RPMI8226 (cell line): Measurements from ENCODE around the gene AS3MT.

Experiments used
- DNase-seq: peaks from one replicate; pipeline ENCODE4 v3.0.0-alpha.2; 2015

The AS3MT gene

DNA sequence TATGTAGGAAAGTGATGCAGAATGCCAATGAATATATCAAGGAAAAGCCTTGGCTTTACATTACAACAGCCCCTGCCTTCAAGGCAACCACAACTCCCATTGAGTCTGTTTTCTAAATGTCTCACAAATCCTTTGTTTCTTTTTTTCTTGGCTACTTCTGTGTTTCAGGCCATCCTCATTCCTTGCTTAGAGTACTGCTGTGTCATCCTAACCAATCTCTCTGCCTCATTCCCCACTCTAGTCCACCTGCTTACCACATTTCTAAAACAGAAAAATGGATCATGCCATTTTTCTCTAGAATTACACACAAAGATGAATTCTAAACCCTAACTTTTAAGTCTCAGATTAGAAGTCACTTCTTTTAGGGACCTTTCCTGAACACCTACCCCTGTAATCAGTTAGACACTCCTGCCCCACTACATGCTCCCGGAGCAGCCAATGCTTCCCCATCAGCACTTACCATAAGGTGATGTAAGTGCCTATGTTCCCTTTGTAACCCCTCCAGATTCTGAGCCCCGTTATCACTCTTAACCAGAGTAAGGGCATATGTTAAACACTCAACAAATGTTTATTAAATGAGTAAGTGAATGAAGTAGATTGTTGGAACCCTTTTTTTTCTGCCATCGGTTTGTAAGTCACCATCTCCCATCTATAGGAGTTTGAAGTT is 12.4 kb upstream of the AS3MT start:
- DNase-seq: no peak

DNA sequence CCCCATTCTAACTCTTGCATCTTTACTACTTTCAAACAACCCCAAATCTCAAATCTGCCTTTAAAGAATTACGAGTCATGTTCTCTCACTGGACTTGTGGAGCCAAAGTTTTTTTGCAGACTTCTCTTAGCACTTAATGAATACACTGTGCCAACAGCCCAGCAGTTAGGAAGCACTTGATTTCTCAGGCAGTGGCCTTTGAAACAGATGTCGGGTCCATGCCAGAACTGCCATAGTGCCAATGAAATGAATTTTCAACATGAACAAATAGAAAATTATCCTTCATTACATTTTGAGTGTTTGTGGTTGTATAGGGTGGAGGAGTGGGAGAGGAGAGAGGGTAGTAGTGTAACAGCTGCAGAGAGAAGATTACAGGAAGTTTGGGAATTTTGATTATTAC is 9.4 kb upstream of the AS3MT start:
- DNase-seq: no peak

DNA sequence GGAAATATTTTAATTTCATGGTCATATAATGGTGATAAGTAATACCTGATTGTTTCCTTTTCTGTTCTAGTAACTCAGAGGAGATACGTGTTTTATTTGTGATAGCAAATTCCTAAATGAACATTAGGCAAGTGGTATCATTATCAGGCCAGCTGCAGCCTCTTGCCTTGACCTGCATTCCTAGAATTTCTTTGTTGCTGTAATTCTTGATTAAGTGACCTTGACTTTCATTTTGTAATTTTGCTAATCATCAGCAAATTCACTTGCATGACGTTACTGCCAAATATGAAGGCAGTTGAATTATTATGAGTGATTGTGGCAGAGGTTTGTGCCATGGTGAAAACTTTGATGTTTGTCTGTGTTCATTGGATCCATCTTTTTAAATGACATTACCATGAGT is 5.6 kb upstream of the AS3MT start:
- DNase-seq: no peak

DNA sequence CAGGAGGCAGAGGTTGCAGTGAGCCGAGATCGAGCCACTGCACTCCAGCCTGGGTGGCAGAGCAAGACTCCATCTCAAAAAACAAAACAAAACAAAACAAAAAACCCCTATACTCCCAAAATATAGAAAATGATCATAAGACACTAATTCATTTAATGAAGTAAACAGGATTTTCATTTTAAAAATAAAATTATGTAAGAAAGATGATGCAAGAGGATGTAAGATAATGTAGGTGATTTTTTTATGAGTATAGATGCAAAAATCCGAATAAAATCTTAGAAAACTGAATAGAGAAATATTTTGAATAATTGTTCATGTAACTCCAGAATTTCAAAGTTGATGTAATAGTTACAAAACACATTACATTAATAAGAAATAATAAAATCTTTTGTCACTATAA is 3.6 kb upstream of the AS3MT start:
- DNase-seq: no peak

DNA sequence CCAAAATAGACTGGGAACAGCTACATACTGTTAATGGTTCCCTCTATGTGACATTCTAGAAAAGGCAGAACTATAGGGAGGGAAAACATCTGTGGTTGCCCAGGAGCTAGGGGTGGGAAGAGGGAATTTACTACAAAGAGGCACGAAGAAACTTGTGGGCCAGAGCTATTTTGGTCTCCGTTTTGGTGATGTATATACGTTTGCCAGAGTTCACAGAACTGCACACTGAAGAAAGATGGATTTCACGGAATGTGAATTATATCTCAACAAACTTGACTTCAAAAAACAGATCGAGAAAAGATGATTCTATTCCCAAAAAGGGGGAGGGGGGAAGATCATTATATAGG is 386 bp upstream of the AS3MT start:
- no peak for DNase-seq

DNA sequence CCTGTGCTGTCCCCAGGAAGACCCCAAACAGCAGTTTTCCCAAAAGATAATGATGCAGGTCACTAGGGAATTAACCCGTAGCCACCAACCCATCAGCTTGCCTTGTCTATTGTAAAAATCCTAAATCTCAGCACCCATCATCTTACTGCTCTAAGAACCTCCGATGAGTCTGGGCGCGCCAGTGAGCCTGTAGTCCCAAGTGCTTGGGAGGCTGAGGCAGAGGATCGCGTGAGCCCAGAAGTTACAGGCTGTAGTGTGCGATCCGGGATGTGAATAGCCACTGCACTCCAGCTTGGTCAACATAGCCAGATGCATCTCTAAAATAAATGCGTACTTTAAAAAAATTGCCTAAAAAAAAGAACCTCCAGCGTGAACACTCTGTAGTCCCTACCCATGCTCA is 951 bp downstream of the AS3MT start:
- DNase-seq: no peak

DNA sequence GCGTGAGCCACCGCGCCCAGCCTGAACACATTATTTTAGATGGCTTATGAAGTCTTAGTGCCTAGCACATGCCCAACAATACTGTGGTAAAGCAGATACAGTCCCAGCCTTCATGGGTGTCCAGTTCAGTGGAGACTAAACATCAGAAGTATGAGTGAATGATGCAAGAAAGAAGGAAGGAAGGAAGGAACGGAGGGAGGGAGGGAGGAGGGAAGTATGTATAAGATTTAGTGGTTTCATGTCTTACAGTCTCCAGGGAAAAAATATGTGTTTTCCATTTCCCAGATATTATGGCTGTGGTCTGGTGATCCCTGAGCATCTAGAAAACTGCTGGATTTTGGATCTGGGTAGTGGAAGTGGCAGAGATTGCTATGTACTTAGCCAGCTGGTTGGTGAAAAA is 2.9 kb downstream of the AS3MT start:
- DNase-seq: no peak

DNA sequence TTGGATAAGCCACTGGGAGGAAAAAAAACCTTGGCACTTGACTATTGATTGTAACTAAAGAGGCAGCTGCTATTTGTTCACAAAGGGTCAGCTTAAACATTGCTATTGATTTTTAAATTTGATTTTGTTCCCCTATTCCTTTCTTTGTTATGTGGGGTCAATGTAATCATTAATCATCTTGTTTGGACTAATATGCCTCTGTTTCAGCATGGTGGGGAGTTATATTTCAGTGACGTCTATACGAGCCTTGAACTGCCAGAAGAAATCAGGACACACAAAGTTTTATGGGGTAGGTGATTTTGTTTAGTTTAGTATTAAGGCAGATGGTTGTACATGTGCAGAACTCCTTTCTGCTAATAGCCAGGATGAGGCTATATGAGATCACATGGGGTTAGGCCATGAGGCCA is 7.5 kb downstream of the AS3MT start:
- DNase-seq: no peak

DNA sequence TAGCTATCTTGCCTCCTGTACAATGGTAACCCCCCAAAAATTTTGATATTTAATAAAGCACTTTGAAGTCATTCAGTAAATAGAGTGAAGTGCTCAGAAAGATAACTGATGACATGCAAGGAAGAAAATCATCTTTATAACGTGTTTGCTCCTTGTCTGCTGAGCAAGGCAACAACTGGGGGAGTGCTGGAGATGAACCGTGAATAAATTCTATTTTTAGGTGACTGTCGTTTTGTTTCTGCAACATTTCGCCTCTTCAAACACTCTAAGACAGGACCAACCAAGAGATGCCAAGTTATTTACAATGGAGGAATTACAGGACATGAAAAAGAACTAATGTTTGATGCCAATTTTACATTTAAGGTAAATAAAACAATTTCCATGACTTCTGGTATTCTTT is 9.4 kb downstream of the AS3MT start:
- DNase-seq: no peak

DNA sequence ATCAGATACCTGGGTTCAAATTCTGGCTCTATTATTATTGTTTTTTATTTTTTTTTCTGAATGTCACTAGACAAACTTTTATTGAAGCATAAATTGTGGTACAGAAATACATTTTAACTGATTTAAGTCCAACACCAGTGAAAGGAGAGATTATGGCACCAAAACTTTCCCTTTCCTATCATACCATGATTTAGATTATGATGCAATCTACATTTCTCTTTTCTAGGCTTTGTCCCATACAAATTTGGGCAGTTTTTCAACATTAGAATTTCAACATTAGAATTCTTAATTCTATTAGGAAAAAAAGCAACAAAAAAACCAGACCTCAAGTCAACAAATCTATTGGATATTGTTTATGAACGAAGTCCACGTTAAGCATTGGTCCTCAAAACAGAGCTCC is 11.0 kb downstream of the AS3MT start:
- DNase-seq: no peak

DNA sequence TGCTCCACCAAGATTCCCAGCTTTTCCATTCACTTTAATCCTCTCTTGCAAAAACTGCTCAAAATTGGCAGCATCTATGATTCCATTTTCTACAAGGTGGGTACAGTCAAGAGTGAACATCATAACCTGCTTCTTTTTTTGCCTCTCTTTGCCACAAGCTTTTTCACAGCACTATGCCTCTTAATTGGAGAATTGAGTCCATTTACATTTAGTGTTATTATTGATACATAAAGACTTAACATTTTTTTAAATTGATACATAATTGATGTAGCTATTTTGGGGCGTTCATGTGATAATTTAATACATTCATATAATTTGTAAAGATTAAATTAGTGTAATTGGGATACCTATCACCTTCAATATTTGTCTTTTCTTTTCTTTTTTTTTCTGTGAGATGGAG is 18.8 kb downstream of the AS3MT start:
- DNase-seq: no peak

DNA sequence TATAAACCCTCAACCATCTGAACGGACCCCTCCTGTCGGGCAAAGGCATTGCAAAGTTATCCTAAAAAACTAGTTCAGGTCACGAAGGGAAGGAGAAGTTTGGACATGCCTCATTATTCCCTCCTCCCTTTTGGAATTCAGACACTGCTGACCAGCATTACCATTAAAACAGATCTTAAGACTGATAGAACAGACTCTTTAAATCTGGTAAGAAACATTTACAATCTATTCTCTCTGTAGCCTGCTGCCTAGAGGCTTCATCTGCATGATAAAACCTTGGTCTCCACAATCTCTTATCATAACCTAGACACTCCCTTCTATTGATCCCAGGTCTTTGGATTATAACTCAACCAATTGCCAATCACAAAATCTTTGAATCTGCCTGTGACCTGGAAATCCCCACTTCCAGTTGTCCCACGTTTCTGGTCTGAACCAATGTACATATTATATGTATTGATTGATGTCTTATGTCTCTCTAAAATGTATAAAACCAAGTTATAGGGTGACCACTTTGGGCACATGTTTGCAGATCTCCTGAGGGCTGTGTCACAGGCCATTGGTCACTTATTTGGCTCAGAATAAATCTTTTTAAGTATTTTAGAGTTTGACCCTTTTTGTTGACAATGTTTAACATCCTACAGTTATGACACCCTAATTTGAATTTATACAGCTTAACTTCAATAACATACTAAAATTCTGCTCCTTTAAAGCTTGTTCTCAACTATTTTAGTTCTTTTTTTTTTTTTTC is 25.4 kb downstream of the AS3MT start:
- no peak for DNase-seq

DNA sequence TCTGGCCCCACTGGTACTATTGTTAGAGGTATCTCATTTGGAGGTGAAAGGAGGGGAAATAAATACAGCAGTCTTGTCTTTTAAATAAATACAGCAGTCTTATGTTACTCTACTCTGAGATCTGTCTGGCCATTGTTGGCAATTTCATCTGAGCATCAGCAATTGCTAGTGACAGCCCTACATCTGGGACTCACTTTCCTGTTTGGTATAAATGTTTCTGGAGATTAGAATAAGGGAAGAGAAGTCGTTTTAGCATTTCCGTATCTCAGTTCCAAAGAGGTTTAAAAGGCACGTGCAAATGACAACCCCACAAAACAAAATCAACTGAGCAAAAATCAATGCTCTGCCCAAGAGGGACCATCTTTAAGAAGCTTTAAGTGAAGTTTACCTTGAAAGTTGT is 30.7 kb downstream of the AS3MT start:
- no peak for DNase-seq

DNA sequence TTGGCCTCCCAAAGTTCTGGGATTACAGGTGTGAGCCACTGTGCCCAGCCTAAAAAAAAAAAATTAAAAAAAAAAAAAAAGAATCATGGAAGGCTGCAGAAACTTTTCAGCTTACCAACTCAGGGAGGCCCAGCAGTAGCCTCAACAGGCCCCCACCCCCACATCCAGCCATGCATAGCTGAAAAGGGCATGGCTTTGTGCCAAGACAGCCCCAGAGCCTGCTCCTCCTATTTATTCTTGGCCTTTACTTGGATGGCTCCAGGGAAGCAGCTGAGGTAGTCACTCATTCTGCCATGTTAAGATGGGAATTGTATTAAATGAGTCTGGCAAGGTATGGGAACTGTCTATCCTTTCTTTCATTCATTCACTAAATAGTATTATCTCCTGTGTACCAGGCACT is 35.1 kb downstream of the AS3MT start:
- DNase-seq: no peak

DNA sequence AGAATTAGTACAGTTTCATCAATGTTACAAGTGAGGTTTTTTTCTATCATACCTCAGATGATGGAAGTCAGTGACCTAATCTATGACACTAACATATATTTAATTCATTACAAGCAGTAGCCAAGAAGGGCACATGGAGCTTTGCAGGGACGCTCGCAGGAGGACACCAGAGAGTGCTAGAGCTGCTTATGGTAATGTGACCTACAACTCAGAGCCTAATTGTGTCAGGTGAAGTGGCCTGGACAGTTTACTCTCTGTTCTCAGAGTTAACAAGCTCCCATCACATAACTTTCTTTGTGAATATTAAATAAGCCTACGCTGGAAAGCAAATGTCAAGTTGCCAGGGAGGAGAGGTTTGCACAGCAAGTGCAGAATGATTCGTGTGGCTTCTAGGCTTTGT is 37.2 kb downstream of the AS3MT start:
- DNase-seq: no peak

DNA sequence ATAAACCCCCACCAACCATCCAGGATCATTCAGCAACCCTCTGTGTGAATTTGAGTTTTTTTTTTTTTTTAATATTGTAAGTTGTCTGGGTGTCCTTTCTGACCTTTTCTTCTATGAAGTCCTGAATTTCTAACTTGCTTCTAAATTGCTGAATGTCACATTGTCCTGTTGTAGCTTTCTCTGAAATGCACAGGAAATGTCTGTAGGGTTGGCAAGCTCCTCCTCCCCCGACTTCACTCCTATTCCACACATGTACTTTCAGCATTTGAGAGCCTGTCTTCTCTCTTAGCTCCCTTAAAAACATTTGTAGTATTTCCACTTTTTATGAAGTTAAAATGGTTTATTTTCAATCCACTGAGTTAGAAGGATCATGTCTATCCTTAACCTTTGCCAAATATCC is 45.5 kb downstream of the AS3MT start:
- DNase-seq: no peak

DNA sequence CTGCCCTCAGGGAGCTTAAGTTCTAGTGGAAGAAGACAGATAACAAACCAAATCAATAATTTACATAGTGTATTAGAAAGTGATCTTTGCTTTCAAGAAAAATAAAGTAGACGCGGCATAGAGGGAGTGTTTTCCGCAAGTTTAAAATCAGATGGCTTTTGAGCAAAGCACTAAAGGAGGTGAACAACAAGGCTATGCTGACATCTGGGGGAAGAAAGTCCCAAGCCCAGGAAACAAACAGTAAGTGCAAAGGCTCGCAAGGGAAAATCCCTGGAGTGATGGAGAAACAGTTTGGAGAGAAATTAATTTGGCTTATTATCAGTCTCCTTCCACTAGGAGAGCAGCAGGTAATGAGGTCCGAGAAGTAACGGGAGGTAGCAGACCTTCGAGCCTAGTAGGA is 46.9 kb downstream of the AS3MT start:
- DNase-seq: no peak

DNA sequence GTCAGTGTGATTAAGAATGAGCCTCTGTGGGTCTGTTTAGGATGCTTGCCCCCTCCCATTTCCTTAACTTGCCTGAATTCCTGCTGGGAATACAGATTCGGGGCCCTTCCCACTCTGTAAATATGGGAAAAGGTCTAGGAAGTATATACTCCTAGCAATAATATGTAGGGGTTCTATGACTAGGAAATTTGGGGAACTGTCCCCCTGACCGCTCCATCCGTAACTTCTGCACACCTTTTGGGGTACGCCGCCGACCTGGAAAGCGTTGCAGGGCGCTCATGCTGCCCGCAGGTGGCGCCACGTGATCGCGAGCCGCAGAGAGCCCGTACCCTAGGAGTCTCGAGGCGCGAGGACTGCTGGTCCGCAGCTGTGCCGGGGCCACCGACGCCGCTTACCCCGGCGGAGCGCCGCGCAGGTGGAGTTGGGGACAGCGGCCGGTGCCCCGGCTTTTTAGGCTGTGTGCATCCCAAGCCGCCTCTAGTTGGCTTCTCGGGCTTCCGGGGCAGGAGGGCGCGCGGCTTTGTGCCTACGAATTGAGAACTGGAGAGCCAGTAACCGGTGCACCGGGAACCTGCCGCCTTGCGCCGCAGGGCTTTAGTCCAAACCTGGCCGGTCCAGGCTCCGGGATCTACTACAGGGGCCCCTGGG is 48.2 kb downstream of the AS3MT start:
- peak; percentile 81 for DNase-seq

DNA sequence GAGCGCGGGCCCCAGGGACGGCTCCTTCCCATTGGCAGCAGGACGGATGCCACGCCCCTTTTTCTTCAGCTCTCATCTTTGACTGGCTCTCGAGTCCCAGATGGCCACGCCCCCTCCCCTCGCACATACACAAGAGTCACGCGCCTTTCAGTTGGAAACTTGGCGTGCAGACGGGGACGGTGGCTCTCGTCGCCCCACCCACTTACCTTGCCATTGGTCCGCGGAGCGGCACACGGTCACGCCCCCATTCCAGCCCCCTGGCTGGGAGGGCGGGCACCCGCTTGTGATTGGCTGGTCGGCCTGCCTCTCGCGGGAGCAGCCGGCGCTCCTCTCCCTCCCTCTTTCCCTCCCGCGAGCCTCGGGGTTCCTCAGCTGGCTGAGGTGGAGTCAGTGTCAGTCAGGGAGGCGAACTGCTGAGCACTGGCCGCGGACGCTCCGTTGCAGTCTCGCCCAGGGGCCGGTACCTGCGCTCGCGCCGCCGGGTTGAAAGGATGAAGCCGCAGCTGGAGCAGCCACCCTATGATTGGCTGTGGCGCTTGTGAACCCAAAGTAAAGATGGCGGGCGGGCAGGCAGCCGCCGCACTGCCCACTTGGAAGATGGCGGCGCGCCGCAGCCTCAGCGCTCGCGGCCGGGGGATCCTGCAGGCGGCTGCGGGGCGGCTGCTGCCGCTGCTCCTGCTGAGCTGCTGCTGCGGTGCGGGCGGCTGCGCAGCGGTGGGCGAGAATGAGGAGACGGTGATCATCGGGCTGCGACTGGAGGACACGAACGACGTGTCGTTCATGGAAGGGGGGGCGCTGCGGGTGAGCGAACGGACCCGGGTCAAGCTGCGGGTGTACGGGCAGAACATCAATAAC is 48.9 kb downstream of the AS3MT start, which contains the start of gene CNNM2:
Gene CNNM2 (plus strand): TSS at position 333 of the 855 bp plus-strand sequence. CDS start 187 bp downstream, at position 520.
- DNase-seq: peak; percentile 98

DNA sequence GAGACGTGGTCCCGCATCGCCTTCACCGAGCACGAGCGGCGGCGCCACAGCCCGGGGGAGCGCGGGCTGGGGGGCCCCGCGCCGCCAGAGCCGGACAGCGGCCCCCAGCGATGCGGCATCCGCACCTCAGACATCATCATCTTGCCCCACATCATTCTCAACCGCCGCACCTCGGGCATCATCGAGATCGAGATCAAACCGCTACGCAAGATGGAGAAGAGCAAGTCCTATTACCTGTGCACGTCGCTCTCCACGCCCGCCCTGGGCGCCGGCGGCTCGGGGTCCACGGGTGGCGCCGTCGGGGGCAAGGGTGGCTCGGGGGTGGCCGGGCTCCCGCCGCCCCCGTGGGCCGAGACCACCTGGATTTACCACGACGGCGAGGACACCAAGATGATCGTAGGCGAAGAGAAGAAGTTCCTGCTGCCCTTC is 49.6 kb downstream of the AS3MT start:
- peak; percentile 14 for DNase-seq

DNA sequence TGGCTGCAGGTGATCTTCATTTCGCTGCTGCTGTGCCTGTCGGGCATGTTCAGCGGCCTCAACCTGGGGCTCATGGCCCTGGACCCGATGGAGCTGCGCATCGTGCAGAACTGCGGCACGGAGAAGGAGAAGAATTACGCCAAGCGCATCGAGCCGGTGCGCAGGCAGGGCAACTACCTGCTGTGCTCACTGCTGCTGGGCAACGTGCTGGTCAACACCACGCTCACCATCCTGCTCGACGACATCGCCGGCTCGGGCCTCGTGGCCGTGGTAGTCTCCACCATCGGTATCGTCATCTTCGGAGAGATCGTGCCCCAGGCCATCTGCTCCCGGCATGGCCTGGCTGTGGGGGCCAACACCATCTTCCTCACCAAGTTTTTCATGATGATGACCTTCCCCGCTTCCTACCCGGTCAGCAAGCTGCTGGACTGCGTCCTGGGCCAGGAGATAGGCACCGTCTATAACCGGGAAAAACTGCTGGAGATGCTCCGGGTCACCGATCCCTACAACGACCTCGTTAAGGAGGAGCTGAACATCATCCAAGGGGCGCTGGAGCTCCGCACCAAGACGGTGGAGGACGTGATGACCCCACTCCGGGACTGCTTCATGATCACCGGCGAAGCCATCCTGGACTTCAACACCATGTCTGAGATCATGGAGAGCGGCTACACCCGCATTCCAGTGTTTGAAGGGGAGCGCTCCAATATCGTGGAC is 50.1 kb downstream of the AS3MT start:
- no peak for DNase-seq

DNA sequence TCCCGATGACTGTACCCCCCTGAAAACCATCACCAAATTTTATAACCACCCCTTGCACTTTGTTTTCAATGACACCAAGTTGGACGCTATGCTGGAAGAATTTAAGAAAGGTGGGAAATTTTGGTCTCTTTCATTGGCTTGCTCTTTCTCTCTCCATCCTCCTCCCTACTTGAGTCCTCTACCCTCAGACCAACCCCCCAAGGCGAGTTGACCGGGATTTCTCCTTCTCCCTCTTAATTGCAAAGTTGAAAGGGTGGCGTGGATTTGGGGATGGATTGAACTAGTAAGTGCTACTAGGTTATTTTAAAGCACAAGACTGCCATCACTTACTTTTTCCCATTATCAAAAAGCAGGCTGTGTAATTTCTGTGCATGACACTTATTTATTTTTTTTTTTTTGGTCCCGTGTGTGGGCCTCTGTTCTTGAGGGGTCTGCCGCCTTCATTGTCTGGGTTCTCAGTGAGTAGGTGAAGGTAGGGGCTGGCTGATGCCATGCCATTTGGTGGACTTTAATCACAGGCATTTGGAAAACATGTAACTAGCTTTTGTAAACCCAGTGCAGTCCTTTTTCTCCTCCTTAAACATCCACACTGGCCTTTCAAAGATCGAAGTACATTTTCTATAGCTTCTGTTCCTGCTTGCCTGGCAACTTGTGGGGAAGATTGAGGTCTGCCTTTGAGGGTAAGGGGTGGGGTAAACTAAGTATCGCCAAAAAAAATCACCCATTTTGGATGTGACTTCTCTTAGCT is 50.9 kb downstream of the AS3MT start:
- DNase-seq: no peak
